HCT116 (cell line): ENCODE measurements around the gene PPEF1. TPM values are rescaled to one million over a fixed set of nuclear protein-coding genes. Genes with fewer than 3 reads are reported as not detected.

ENCODE experiments used
- ATAC-seq: fragments of 200-7000 bp; cut with Tn5 transposase; 2 replicates; pipeline ENCODE4 v1.9.1; 2020; ENCODE audit warnings: mild to moderate bottlenecking, moderate library complexity
- BruUV-seq: library from RNA; stranded (reverse); fragments of 400-500 nt; replicated peaks from 2 replicates; lab custom pipeline; 2021; lab: Mats Ljungman, UMichigan
- CTCF ChIA-PET: fragments of 300-600 bp; sonication (Branson Sonifier 250); formaldehyde crosslinking; loops from one replicate; lab custom pipeline; 2021; ENCODE audit warnings: antibody characterized with exemption; lab: Charles Lee
- POLR2A ChIA-PET: fragments of 300-600, 350-600 bp; sonication (Branson Sonifier 250); formaldehyde crosslinking; loops from one replicate; lab custom pipeline; 2021; ENCODE audit warnings: antibody characterized with exemption; lab: Charles Lee
- RAD21 ChIA-PET, 2 experiments: fragments of 300-600 bp; sonication (Branson Sonifier 250); formaldehyde crosslinking; loops; one replicate each; lab custom pipeline; 2023; ENCODE audit warnings: low total read pairs in 2 of 2; ENCODE audit not compliant: uncharacterized antibody in 2 of 2, unreplicated experiment in 2 of 2, low non-redundant PET in 1 of 2; lab: Charles Lee
- DNase-seq: peaks from one replicate; pipeline ENCODE4 v3.0.0-alpha.2; 2010; ENCODE audit warnings: low read depth, low spot score
- H2AFZ ChIP-seq: fragments of 200-600 bp; shearing (Covaris generic), sonication (generic); 2 replicates; pipeline ENCODE4 v1.6.1; 2017; ENCODE audit warnings: low read depth, mixed run types, mixed read lengths, antibody characterized with exemption, low read length; ENCODE audit not compliant: poor library complexity, severe bottlenecking
- H3K27ac ChIP-seq: 2 replicates; pipeline ENCODE4 v1.5.1; 2012; ENCODE audit warnings: low read depth, low read length
- H3K27me3 ChIP-seq: fragments of 200-600 bp; sonication (generic); 2 replicates; pipeline ENCODE4 v1.6.1; 2016; ENCODE audit warnings: mixed run types, low read length, mixed read lengths; ENCODE audit not compliant: insufficient read depth
- H3K36me3 ChIP-seq, 2 experiments: fragments of 200-500 bp in 1 of 2; fragments of 200-600 bp in 1 of 2; sonication (Bioruptor generic) in 1 of 2; sonication (generic) in 1 of 2; 2 replicates each; pipeline versions ENCODE4 v1.5.1 to v1.6.1; 2014 to 2016; ENCODE audit warnings: low read length in 2 of 2, inconsistent platforms in 1 of 2, mixed read lengths in 1 of 2, mixed run types in 1 of 2; ENCODE audit not compliant: insufficient read depth in 2 of 2, control insufficient read depth in 1 of 2
- H3K4me1 ChIP-seq, 2 experiments: fragments of 200-600 bp in 1 of 2; sonication (generic) in 1 of 2; 2 replicates each; pipeline versions ENCODE4 v1.5.1 to v1.6.1; 2012 to 2017; ENCODE audit warnings: low read length in 2 of 2, inconsistent platforms in 1 of 2, mild to moderate bottlenecking in 1 of 2, mixed read lengths in 1 of 2, mixed run types in 1 of 2, moderate library complexity in 1 of 2; ENCODE audit not compliant: insufficient read depth in 2 of 2, control insufficient read depth in 1 of 2
- H3K4me2 ChIP-seq: fragments of 200-600 bp; sonication (generic); 2 replicates; pipeline ENCODE4 v1.6.1; 2017; ENCODE audit warnings: mixed run types, low read length, mixed read lengths
- H3K4me3 ChIP-seq, 2 experiments: fragments of 200-600 bp in 1 of 2; sonication (generic) in 1 of 2; replicated peaks in 1 of 2; 2 replicates each; pipeline ENCODE4 v1.5.1; 2011 to 2016; ENCODE audit warnings: low read length in 2 of 2, control low read depth in 1 of 2, low read depth in 1 of 2, mild to moderate bottlenecking in 1 of 2, mixed read lengths in 1 of 2, mixed run types in 1 of 2
- H3K79me2 ChIP-seq: fragments of 200-600 bp; sonication (generic); 2 replicates; pipeline ENCODE4 v1.6.1; 2017; ENCODE audit warnings: mild to moderate bottlenecking, mixed run types, low read length, moderate library complexity, mixed read lengths; ENCODE audit not compliant: insufficient read depth
- H3K9ac ChIP-seq: fragments of 200-600 bp; sonication (generic); 2 replicates; pipeline ENCODE4 v1.6.1; 2016; ENCODE audit warnings: low read length, mixed read lengths
- H3K9me2 ChIP-seq: fragments of 200-600 bp; sonication (generic), shearing (Covaris generic); 2 replicates; pipeline ENCODE4 v1.6.1; 2017; ENCODE audit warnings: mixed run types, mild to moderate bottlenecking, moderate library complexity; ENCODE audit not compliant: insufficient read depth
- H3K9me3 ChIP-seq, 2 experiments: fragments of 200-500 bp in 1 of 2; fragments of 200-600 bp in 1 of 2; sonication (Bioruptor generic) in 1 of 2; sonication (generic) in 1 of 2; 2 replicates each; pipeline ENCODE4 v1.6.1; 2014 to 2017; ENCODE audit warnings: low read length in 2 of 2, mixed read lengths in 2 of 2, inconsistent platforms in 1 of 2, low read depth in 1 of 2, mild to moderate bottlenecking in 1 of 2, mixed run types in 1 of 2, moderate library complexity in 1 of 2; ENCODE audit not compliant: control insufficient read depth in 1 of 2, insufficient read depth in 1 of 2
- H4K20me1 ChIP-seq: fragments of 200-600 bp; sonication (generic), shearing (Covaris generic); 2 replicates; pipeline ENCODE4 v1.6.1; 2017; ENCODE audit warnings: mixed run types, mild to moderate bottlenecking, moderate library complexity; ENCODE audit not compliant: insufficient read depth
- EGR1 ChIP-seq: IDR thresholded peaks from 2 replicates; pipeline ENCODE4 v1.6.1; 2012; ENCODE audit warnings: low read depth
- MAX ChIP-seq: IDR thresholded peaks from 2 replicates; pipeline ENCODE4 v1.6.1; 2012
- RAD21 ChIP-seq: IDR thresholded peaks from 2 replicates; pipeline ENCODE4 v1.6.1; 2012; ENCODE audit warnings: low read depth, mild to moderate bottlenecking
- SIN3A ChIP-seq: IDR thresholded peaks from 2 replicates; pipeline ENCODE4 v1.6.1; 2012; ENCODE audit warnings: low read depth
- SP1 ChIP-seq: IDR thresholded peaks from 2 replicates; pipeline ENCODE4 v1.6.1; 2012; ENCODE audit warnings: low read depth
- YY1 ChIP-seq: IDR thresholded peaks from 2 replicates; pipeline ENCODE4 v1.6.1; 2011; ENCODE audit warnings: low read length, low read depth, moderate library complexity, mild to moderate bottlenecking; ENCODE audit not compliant: insufficient replicate concordance; ENCODE audit errors: extremely low read depth
- ZBTB33 ChIP-seq: IDR thresholded peaks from 2 replicates; pipeline ENCODE4 v1.6.1; 2011; ENCODE audit warnings: mild to moderate bottlenecking, low read length, moderate library complexity; ENCODE audit not compliant: insufficient replicate concordance; ENCODE audit errors: extremely low read depth
- ZFX ChIP-seq: fragments of 450-650 bp; IDR thresholded peaks from 2 replicates; pipeline ENCODE4 v1.6.1; 2017
- ZNF274 ChIP-seq: fragments of 200-500 bp; sonication (Bioruptor generic); IDR thresholded peaks from 2 replicates; pipeline ENCODE4 v1.6.1; 2014; ENCODE audit warnings: mild to moderate bottlenecking, low read depth, low read length, inconsistent platforms
- intact Hi-C: fragments of 100-400 bp; cut with micrococcal nuclease; formaldehyde crosslinking; loops from 2 replicates; pipeline ENCODE4 v1.10.0; 2022
- total RNA-seq: library from RNA; stranded (reverse); gene quantifications from one replicate; pipeline ENCODE4 v1.2.1, GENCODE V29; 2021; ENCODE audit not compliant: unreplicated experiment

Gene PPEF1
- total RNA-seq, 1 experiment from 2014 or later = not detected

- Histone ChIP-seq H3K27ac (no peak overlapping the region), H3K9me2 (no peaks in the 10 kb centered on the region), H3K4me2 (no peak overlapping the region), H3K36me3 (no peaks in the 10 kb centered on the region), H2AFZ (no peak overlapping the region), H3K4me3 (no peak overlapping the region), H3K9ac (no peak overlapping the region), H3K9me3 (no peaks in the 10 kb centered on the region), H4K20me1 (no peaks in the 10 kb centered on the region), H3K27me3 (no peaks in the 10 kb centered on the region), H3K4me1 (peaks cover 0 to 4% of the 10 kb centered on the region in 2 experiments; a peak in 1 of 4 replicates), H3K79me2 (no peaks in the 10 kb centered on the region)
- ATAC-seq (no peak), DNase-seq (no peak)
- POLR2A ChIA-PET = no interaction called here
- CTCF ChIA-PET = no interaction called here
- BruUV-seq = no TSS peak
- TF ChIP-seq MAX = no peak
- no peak for TF ChIP-seq ZBTB33
- TF ChIP-seq SP1 = no peak
- no peak for TF ChIP-seq ZNF274
- TF ChIP-seq RAD21 = no peak
- TF ChIP-seq ZFX = no peak
- no peak for TF ChIP-seq YY1
- TF ChIP-seq EGR1 = no peak
- no peak for TF ChIP-seq SIN3A
- RAD21 ChIA-PET = no interaction called here
- intact Hi-C loops = no loop called here
Measured at GRCh38 chrX:18792828-18793227, 85.4 kb downstream of the PPEF1 start.
